GM21529 (cell line): ENCODE results near the gene PPP1R9A.

Experiments used
- ATAC-seq: cut with Tn5 transposase; IDR thresholded peaks from one replicate; pipeline ENCODE4 v1.9.1; 2021; ENCODE audit not compliant: unreplicated experiment

The PPP1R9A gene

GRCh38 chr7:95250571-95250970 lies 343.2 kb downstream of the PPP1R9A start:
- no peak for ATAC-seq

- no peak for ATAC-seq
These were observed 344.6 kb downstream of the PPP1R9A start for GRCh38 chr7:95251966-95252365.

- no peak for ATAC-seq
These were observed 346.6 kb downstream of the PPP1R9A start for GRCh38 chr7:95253986-95254385.

- ATAC-seq, result no peak
These were observed 348.3 kb downstream of the PPP1R9A start for GRCh38 chr7:95255691-95256090.

- ATAC-seq, result no peak
These were observed 354.6 kb downstream of the PPP1R9A start for GRCh38 chr7:95261895-95262415.

- ATAC-seq, result no peak
These were observed 355.5 kb downstream of the PPP1R9A start for GRCh38 chr7:95262875-95263274.

GRCh38 chr7:95263785-95264362 lies 356.5 kb downstream of the PPP1R9A start:
- ATAC-seq, result no peak

- ATAC-seq, result no peak
These were observed 357.0 kb downstream of the PPP1R9A start for GRCh38 chr7:95264363-95264891.

- ATAC-seq, result no peak
These were observed 358.2 kb downstream of the PPP1R9A start for GRCh38 chr7:95265634-95266033.

GRCh38 chr7:95267754-95268153 lies 360.4 kb downstream of the PPP1R9A start:
- no peak for ATAC-seq

GRCh38 chr7:95269640-95270039 lies 362.2 kb downstream of the PPP1R9A start:
- no peak for ATAC-seq

- no peak for ATAC-seq
These were observed 368.7 kb downstream of the PPP1R9A start for GRCh38 chr7:95276114-95276513.

- no peak for ATAC-seq
These were observed 372.0 kb downstream of the PPP1R9A start for GRCh38 chr7:95279417-95279816.

- no peak for ATAC-seq
These were observed 378.7 kb downstream of the PPP1R9A start for GRCh38 chr7:95286096-95286495.

GRCh38 chr7:95290166-95290830 lies 382.9 kb downstream of the PPP1R9A start:
- no peak for ATAC-seq

- no peak for ATAC-seq
These were observed 388.0 kb downstream of the PPP1R9A start for GRCh38 chr7:95295397-95295796.

- no peak for ATAC-seq
These were observed 389.1 kb downstream of the PPP1R9A start for GRCh38 chr7:95296456-95296855.

GRCh38 chr7:95297041-95297440 lies 389.6 kb downstream of the PPP1R9A start:
- no peak for ATAC-seq

GRCh38 chr7:95298091-95298490 lies 390.7 kb downstream of the PPP1R9A start:
- no peak for ATAC-seq

GRCh38 chr7:95303013-95303905 lies 395.9 kb downstream of the PPP1R9A start:
- no peak for ATAC-seq

GRCh38 chr7:95304990-95305389 lies 397.6 kb downstream of the PPP1R9A start:
- no peak for ATAC-seq
